GM23338 (cell line): ENCODE data around the gene PUM1. TPM values are rescaled to one million over a fixed set of nuclear protein-coding genes. Genes with fewer than 3 reads are reported as not detected.

Source experiments
- ATAC-seq: fragments of 200-7000 bp; cut with Tn5 transposase; 3 replicates; pipeline ENCODE4 v1.9.1; 2020
- DNase-seq: peaks from one replicate; pipeline ENCODE4 v3.0.0-alpha.2; 2015; ENCODE audit warnings: low spot score
- H2AFZ ChIP-seq: fragments of 200-600 bp; sonication (generic); 2 replicates; pipeline ENCODE4 v1.8.0; 2016; ENCODE audit warnings: antibody characterized with exemption, mild to moderate bottlenecking, moderate library complexity
- H3F3A ChIP-seq: fragments of 200-600 bp; sonication (generic); replicated peaks from 2 replicates; pipeline ENCODE4 v1.8.0; 2017; ENCODE audit warnings: antibody characterized with exemption, mixed run types, low read depth
- H3K27ac ChIP-seq: fragments of 200-600 bp; sonication (generic); 2 replicates; pipeline ENCODE4 v1.6.1; 2016; ENCODE audit warnings: low read depth
- H3K27me3 ChIP-seq: fragments of 200-600 bp; sonication (generic); 2 replicates; pipeline ENCODE4 v1.8.0; 2016; ENCODE audit warnings: mild to moderate bottlenecking, mixed run types, moderate library complexity; ENCODE audit not compliant: insufficient read depth
- H3K36me3 ChIP-seq: fragments of 200-600 bp; sonication (generic); 2 replicates; pipeline ENCODE4 v1.8.0; 2016; ENCODE audit warnings: mild to moderate bottlenecking; ENCODE audit not compliant: insufficient read depth
- H3K4me1 ChIP-seq: fragments of 200-600 bp; sonication (generic); 2 replicates; pipeline ENCODE4 v1.8.0; 2016; ENCODE audit warnings: mild to moderate bottlenecking, moderate library complexity; ENCODE audit not compliant: insufficient read depth
- H3K4me2 ChIP-seq: fragments of 200-600 bp; sonication (generic); 2 replicates; pipeline ENCODE4 v1.7.1; 2017; ENCODE audit warnings: mixed run types
- H3K4me3 ChIP-seq: fragments of 200-600 bp; sonication (generic); 2 replicates; pipeline ENCODE4 v1.6.1; 2016; ENCODE audit warnings: mixed run types
- H3K79me2 ChIP-seq: fragments of 200-600 bp; sonication (generic); replicated peaks from 2 replicates; pipeline ENCODE4 v1.8.0; 2017; ENCODE audit warnings: mild to moderate bottlenecking; ENCODE audit not compliant: insufficient read depth
- H3K9me2 ChIP-seq: fragments of 200-600 bp; sonication (generic); 2 replicates; pipeline ENCODE4 v1.8.0; 2017; ENCODE audit not compliant: insufficient read depth
- H4K20me1 ChIP-seq: fragments of 200-600 bp; sonication (generic); replicated peaks from 2 replicates; pipeline ENCODE4 v1.8.0; 2017; ENCODE audit warnings: mild to moderate bottlenecking; ENCODE audit not compliant: insufficient read depth
- H3K27ac Mint-ChIP-seq: 2 replicates; pipeline ENCODE4 v1.8.0; 2020; ENCODE audit warnings: inconsistent platforms, mild to moderate bottlenecking, moderate library complexity, mixed read lengths
- H3K27me3 Mint-ChIP-seq: 3 replicates; pipeline ENCODE4 v1.8.0; 2022; ENCODE audit warnings: low read depth, mild to moderate bottlenecking, moderate library complexity, mixed read lengths, inconsistent platforms; ENCODE audit not compliant: insufficient read depth, poor library complexity
- H3K36me3 Mint-ChIP-seq: 3 replicates; pipeline ENCODE4 v1.8.0; 2021; ENCODE audit warnings: low read depth, mild to moderate bottlenecking, inconsistent platforms, moderate library complexity, mixed read lengths
- H3K4me1 Mint-ChIP-seq: 3 replicates; pipeline ENCODE4 v1.8.0; 2020; ENCODE audit warnings: mild to moderate bottlenecking, inconsistent platforms, mixed read lengths
- H3K4me3 Mint-ChIP-seq: 3 replicates; pipeline ENCODE4 v1.8.0; 2021; ENCODE audit warnings: moderate library complexity, mild to moderate bottlenecking, inconsistent platforms, mixed read lengths
- H3K9me3 Mint-ChIP-seq: 3 replicates; pipeline ENCODE4 v1.8.0; 2020; ENCODE audit warnings: moderate library complexity, mild to moderate bottlenecking, inconsistent platforms, mixed read lengths
- CTCF ChIP-seq, 2 experiments: fragments of 200-600 bp in 1 of 2; sonication (generic) in 1 of 2; conservative IDR thresholded peaks; 2 replicates each; pipeline versions ENCODE4 v1.5.1 to v1.6.1; 2016 to 2017; ENCODE audit warnings: antibody characterized with exemption in 2 of 2, low read depth in 2 of 2, mild to moderate bottlenecking in 2 of 2, moderate library complexity in 1 of 2
- EZH2phosphoT487 ChIP-seq: fragments of 200-600 bp; sonication (generic); IDR thresholded peaks from one replicate; pipeline ENCODE4 v1.8.1; 2018; ENCODE audit warnings: antibody characterized with exemption; ENCODE audit not compliant: unreplicated experiment
- JUNB ChIP-seq: IDR thresholded peaks from one replicate; pipeline ENCODE4 v1.6.1; 2016; ENCODE audit warnings: antibody characterized with exemption; ENCODE audit not compliant: unreplicated experiment
- NANOG ChIP-seq: IDR thresholded peaks from 2 replicates; pipeline ENCODE4 v1.6.1; 2016; ENCODE audit warnings: antibody characterized with exemption, borderline replicate concordance
- POLR2AphosphoS5 ChIP-seq: IDR thresholded peaks from 2 replicates; pipeline ENCODE4 v1.6.1; 2016; ENCODE audit warnings: antibody characterized with exemption, low read depth
- STAT1 ChIP-seq: IDR thresholded peaks from one replicate; pipeline ENCODE4 v1.6.1; 2016; ENCODE audit warnings: antibody characterized with exemption; ENCODE audit not compliant: unreplicated experiment
- ZNF114 ChIP-seq: fragments of 250-450 bp; sonication (Bioruptor Pico); IDR thresholded peaks from 2 replicates; pipeline ENCODE4 v1.5.0; 2020; ENCODE audit warnings: mild to moderate bottlenecking, moderate library complexity
- ZNF331 ChIP-seq: fragments of 250-450 bp; sonication (Bioruptor Pico); IDR thresholded peaks from 2 replicates; pipeline ENCODE4 v1.5.0; 2020; ENCODE audit warnings: low read depth, mild to moderate bottlenecking, moderate library complexity
- ZNF462 ChIP-seq: fragments of 250-450 bp; sonication (Bioruptor Pico); IDR thresholded peaks from 2 replicates; pipeline ENCODE4 v1.5.0; 2020; ENCODE audit warnings: mild to moderate bottlenecking, moderate library complexity
- polyA plus RNA-seq: library from polyadenylated mRNA; unstranded; fragments of >200 nt; fragmentation: Nextera tagmentation; extraction: Ambion mirVana; gene quantifications from 2 replicates; pipeline ENCODE4 v1.2.1, GENCODE V29; 2016
- total RNA-seq: library from RNA; depleted of rRNA; stranded (reverse); fragments of >200 nt; shearing (Covaris generic); gene quantifications from 2 replicates; pipeline ENCODE4 v1.2.3, GENCODE V29; 2014
- TF ChIP-seq, protein P1 (sequence below): IDR thresholded peaks from one replicate; pipeline ENCODE4 v1.6.1; 2018; ENCODE audit warnings: antibody characterized with exemption; ENCODE audit not compliant: unreplicated experiment

The PUM1 gene
- total and polyA plus RNA-seq, 2 experiments from 2014 or later, result 44.4 to 117 TPM

DNA sequence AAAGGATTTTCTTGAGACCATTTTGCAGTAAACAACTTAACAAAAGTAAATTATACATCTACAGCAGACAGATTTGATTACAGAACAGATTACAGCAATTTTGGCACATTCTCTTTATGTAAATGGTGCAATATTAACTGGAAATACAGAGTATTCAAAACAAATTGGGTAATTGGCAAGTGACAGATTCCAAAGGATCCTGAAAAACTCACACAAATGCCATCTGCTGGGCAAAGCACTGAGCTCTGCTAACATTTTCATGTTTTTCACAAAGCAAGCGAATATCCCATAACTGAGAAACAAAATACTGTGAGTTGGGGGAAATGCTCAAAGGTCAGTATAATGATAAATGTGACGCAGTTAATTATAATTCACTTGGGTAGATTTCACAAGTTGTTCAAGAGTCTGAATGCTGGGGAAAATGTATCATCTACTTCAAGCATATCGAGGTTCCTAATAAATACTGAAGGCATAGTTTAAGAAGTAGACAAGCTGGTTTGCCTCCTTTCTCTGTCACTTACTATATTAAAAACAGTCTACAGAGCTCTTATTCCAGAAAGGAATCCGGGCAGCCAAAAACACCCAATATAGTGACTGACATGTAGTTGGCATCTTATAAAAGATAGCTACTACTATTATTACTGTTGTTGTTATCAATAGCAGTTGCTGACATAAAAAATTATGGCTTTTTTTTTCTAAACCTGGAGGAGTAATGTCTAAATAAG lies 81.2 kb downstream of the PUM1 start:
- Mint-ChIP-seq H3K4me1 (peaks cover 28% of the 10 kb centered on the region), H3K36me3 (peaks cover 39% of the 10 kb centered on the region), H3K4me3 (no peak overlapping the region), H3K27ac (no peak overlapping the region), H3K27me3 (peaks cover 5% of the 10 kb centered on the region), H3K9me3 (no peaks in the 10 kb centered on the region; the same call in 2 of the 3 replicates)
- Histone ChIP-seq H3F3A (no peaks in the 10 kb centered on the region; the same call in 1 of the 2 replicates), H3K36me3 (peaks cover 11% of the 10 kb centered on the region; the same call in 1 of the 2 replicates), H3K27me3 (no peaks in the 10 kb centered on the region), H4K20me1 (peaks cover 53% of the 10 kb centered on the region), H3K79me2 (peaks cover 98% of the 10 kb centered on the region), H3K27ac (peak overlapping the region; percentile 1; the same call in 1 of the 2 replicates), H3K4me2 (no peak overlapping the region), H3K9me2 (no peaks in the 10 kb centered on the region), H3K4me3 (no peak overlapping the region), H3K4me1 (peaks cover 11% of the 10 kb centered on the region), H2AFZ (no peak overlapping the region)
- TF ChIP-seq ZNF331 (CRISPR knock-in tag) (no peak), NANOG (no peak), POLR2AphosphoS5 (no peak), STAT1 (no peak), ZNF114 (CRISPR knock-in tag) (no peak), CTCF (conservative IDR thresholded peaks at IDR 0.05; ENCODE audit: low read depth in 2 of 2) (no peak), JUNB (no peak), EZH2phosphoT487 (no peak), ZNF462 (CRISPR knock-in tag) (no peak)
- TF ChIP-seq, protein P1, sequence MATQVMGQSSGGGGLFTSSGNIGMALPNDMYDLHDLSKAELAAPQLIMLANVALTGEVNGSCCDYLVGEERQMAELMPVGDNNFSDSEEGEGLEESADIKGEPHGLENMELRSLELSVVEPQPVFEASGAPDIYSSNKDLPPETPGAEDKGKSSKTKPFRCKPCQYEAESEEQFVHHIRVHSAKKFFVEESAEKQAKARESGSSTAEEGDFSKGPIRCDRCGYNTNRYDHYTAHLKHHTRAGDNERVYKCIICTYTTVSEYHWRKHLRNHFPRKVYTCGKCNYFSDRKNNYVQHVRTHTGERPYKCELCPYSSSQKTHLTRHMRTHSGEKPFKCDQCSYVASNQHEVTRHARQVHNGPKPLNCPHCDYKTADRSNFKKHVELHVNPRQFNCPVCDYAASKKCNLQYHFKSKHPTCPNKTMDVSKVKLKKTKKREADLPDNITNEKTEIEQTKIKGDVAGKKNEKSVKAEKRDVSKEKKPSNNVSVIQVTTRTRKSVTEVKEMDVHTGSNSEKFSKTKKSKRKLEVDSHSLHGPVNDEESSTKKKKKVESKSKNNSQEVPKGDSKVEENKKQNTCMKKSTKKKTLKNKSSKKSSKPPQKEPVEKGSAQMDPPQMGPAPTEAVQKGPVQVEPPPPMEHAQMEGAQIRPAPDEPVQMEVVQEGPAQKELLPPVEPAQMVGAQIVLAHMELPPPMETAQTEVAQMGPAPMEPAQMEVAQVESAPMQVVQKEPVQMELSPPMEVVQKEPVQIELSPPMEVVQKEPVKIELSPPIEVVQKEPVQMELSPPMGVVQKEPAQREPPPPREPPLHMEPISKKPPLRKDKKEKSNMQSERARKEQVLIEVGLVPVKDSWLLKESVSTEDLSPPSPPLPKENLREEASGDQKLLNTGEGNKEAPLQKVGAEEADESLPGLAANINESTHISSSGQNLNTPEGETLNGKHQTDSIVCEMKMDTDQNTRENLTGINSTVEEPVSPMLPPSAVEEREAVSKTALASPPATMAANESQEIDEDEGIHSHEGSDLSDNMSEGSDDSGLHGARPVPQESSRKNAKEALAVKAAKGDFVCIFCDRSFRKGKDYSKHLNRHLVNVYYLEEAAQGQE, result no peak
- ATAC-seq (no peak), DNase-seq (no peak)
